NB4 (cell line): ENCODE results near the gene POPDC2.

ENCODE experiments used
- MAX ChIP-seq: IDR thresholded peaks from 2 replicates; pipeline ENCODE4 v1.6.1; 2011; ENCODE audit warnings: low read depth, low read length
- MYC ChIP-seq: IDR thresholded peaks from 2 replicates; pipeline ENCODE4 v1.6.1; 2011; ENCODE audit warnings: low read depth, low read length
- POLR2A ChIP-seq: IDR thresholded peaks from 2 replicates; pipeline ENCODE4 v1.6.1; 2011; ENCODE audit warnings: mild to moderate bottlenecking; ENCODE audit not compliant: insufficient read length; ENCODE audit errors: extremely low read depth
- TF ChIP-seq, protein P1 (sequence below): IDR thresholded peaks from one replicate; pipeline ENCODE4 v1.5.1; 2012; ENCODE audit warnings: low read depth, low read length

DNA sequence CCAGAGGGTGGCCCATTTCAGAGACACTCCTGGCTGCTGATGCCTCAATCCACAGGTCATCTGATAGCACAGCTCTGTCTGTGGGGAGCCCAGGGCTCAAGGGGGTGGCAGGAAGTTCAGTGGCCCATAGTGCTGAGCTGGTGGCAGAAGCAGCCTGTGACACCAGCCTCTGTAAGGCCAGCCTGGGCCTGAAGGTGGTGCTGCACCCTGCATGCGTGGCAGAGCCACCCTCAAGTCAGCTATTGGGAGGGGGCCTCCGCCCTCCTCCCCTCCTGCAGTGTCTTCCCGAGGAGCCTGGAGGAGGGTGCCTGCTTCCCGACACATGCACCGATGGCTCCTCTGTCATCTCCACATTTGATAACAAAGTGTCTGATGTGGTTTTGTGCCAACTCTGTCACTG, 59.7 kb downstream of the POPDC2 start:
- TF ChIP-seq, protein P1, sequence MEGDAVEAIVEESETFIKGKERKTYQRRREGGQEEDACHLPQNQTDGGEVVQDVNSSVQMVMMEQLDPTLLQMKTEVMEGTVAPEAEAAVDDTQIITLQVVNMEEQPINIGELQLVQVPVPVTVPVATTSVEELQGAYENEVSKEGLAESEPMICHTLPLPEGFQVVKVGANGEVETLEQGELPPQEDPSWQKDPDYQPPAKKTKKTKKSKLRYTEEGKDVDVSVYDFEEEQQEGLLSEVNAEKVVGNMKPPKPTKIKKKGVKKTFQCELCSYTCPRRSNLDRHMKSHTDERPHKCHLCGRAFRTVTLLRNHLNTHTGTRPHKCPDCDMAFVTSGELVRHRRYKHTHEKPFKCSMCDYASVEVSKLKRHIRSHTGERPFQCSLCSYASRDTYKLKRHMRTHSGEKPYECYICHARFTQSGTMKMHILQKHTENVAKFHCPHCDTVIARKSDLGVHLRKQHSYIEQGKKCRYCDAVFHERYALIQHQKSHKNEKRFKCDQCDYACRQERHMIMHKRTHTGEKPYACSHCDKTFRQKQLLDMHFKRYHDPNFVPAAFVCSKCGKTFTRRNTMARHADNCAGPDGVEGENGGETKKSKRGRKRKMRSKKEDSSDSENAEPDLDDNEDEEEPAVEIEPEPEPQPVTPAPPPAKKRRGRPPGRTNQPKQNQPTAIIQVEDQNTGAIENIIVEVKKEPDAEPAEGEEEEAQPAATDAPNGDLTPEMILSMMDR = peak; percentile 50
- no peak for TF ChIP-seq MYC
- TF ChIP-seq POLR2A = no peak
- TF ChIP-seq MAX = no peak
